HG02571 (cell line): Measurements from ENCODE around the gene AGBL3.

Source experiments
- ATAC-seq: cut with Tn5 transposase; IDR thresholded peaks from one replicate; pipeline ENCODE4 v1.9.1; 2021; ENCODE audit warnings: mild to moderate bottlenecking, moderate library complexity; ENCODE audit not compliant: unreplicated experiment

AGBL3 gene

DNA sequence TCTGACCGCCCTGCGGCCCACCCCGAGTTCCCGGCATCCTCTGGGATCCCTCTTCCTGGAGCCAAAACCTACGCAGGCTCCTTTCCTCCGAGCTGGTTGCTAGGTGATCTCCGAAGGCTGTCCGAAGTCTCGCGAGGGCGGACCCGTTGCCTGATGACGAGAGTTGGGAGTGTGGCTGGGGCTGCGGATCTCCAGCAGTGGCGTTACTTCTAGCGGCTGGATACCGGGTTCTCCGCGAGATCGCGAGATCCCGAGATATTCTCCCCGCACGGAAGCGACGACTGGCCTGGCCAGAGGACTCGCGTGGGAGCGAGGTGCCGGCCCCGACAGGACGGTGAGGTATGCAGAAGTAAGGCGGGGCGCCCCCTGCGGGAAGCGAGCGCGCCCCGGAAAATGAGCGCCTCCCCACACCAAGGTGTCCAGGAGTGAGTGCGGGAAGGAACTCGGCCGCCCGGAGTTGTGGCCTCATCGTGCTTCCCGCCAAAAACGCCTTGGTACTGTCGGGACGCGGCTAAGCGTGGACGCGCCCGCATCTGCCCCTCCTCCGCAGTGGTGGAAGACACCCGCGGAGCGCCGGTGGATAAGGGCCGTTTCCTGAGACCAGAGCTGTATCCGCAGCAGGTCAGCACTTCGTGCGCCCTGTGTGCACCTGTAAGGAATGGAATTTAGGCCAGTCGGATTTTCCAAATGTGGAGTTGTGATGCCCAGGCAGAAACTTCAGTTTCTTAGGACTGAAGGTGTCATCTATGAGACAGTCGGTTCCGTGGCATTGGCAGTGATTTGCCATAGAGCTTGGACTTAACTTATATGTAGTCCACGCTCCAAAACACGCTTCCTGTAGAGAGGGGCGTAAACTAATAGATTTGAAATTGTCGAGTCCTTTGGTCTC is at the start of gene AGBL3:
Gene AGBL3, plus strand, starts transcription at position 146 of the 889 bp plus-strand sequence. CDS start 1,426 bp downstream, outside the sequence.
- peak; percentile 90 for ATAC-seq

DNA sequence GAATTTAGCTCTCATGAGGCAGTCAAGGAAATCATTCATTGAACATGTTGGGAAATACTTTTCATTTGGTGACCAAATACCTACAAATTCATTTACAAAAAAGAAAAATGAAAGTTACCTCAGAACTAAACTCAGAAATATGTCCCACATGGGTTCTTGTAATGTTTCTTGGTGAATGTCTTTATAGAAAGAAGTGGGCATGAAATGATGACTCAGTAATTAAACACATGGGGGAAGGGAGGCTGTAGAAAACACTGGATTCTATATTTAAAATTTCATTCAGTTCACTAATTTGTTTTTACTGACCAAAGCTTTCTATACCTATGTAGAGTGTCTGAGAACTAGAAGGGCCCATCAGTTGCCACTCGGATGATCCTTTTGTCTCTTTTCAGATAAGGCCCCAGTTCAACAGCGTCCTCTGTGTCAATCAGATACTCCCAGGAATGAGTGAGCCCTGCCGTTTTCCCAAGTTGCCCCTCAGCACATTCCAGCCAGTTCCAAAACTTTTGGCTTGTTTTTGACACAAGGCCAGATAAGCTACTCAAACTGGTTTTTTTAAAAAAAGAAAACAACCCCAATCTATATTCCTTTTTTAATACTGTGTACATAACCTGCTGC is 49.3 kb upstream of the AGBL3 start:
- no peak for ATAC-seq

DNA sequence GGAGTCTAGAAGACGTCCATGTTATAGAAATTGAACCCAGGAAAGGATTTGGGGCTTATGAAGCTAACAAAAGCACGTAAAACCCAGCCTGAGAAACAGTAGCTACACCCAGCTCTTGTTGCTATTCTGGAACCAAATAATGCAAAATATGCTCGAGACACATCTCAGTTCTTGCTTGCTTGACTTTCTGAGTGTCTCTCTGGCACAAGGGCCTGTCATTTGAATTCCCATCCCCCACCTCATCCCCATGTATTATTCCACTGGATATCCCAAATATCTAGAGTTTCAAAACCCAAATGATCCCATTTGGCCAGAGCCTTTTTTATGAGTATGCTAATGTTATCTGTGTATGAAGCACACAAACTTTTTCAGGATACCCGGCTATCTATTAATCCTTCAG is 48.2 kb upstream of the AGBL3 start:
- no peak for ATAC-seq

DNA sequence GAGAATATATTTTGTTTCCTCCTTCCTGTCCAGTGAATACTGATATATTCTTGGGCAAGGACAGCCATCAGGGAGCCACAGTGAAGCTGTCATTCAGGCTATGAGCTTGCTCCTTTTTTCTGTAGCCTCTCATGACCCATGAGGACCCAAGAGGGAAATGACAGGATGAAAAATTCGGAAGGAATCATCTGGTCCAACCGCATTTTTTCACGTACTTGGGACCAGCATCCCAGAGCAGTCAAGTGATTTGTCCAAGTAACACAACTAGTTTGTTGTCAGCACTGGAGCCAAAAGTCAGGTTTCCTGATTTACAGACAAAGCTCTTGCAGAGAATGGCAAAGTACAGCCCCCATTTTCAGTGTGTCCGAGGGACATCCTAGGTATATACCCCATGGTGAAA is 47.2 kb upstream of the AGBL3 start:
- ATAC-seq: no peak

DNA sequence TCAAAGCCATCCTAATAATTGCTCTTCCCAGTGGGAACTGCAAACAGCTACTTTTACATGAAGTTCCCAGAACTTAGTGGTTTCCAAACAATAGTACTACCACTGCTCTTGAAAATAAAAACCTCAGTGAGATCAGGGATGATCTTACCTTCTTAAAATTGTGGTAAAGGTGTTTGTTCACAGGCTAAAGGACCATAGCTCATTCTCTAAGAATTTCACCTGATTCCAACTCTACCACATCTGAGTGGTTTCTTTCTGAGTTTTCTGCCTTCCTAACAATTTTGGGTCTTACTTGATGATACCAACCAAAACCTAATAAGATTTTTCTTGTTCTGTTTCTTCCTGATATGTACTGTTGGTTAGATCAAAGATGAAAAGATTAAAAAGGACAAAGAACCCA is 45.6 kb upstream of the AGBL3 start:
- no peak for ATAC-seq

DNA sequence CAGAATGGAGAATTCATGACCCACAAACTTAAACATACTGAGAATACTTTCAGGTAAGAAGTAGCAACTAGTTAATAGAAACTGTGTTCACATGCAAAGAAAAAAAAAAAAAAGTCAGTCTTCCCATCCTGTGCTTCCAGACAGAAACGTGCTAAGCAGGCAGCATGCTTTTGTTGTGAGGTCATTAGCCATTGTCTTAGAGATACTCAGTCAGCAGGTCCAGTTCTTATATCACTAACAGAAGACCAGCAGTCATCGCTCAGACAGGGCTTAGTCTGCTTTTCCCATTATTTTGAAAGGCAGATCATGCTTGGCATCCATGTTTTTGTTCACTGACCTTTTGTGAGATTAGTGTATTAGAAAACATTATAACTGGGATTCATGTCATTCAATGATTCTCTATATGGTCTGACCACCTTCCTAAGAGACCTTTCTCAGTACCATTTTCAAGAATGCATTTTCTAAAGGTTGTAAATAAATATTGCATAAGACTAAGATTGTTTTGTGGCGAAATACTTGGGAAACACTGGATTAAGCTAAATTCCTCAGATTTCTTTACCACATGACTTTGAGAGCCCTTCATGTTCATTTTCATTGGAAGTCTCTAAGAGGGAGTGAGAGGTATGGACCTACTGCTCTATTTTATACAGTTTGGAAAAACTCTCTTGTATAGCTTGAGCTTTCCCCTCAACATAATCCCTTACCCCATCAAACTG is 45.0 kb upstream of the AGBL3 start:
- ATAC-seq: no peak

DNA sequence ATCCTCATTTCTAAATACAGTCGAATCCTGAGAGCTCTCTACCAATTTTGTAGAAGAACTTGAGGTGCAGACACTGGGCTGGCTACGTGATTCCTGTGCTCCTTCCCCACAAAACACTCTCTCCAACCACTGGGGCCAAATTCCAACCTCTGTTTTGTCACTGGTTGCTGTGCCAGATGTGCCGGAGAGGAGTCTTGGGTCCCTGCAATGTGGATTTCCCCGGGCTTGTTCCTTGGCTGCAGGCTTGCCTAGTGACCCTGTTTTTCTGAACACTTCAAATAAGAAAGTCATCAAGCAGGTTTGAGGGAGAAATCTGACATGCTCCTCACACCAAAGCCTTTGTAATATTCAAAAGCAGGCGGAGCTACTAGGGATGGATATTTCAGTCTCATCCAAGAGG is 44.4 kb upstream of the AGBL3 start:
- ATAC-seq: no peak

DNA sequence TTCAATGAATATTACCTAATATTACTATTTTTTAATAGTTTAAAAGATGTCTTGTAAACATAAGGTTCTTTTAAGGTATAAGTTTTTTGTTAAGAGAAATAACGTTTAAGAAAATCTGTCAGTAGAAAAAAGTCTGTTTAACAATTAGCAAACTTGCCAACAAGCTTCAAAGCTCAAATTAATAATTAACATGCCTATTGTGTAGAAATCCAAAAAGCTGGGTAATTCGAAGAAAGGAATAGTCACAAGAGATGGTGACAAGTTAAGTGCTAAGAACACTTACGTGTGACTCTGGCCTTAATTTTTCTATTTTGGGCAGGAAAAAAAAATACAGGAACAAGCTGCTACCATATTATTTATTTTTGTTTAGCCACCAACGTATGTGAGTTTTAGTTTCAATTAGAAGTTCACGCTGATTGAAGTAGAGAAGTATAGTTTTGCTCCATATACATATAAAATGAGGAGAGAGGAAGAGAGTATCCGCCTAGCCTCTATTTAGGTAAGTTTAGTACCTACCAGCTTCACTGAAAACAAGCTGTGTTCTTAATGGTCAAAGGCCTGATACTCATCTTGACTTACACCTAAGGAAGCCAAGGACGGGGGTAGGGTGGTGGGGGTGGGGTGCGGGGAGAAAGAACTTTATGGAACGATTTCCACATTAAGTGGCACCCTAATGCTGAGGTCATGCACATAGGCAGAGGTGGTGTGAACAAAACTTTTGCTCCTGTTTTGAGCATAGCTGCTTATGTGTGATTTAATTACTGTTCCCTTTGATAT is 43.4 kb upstream of the AGBL3 start:
- ATAC-seq: no peak

DNA sequence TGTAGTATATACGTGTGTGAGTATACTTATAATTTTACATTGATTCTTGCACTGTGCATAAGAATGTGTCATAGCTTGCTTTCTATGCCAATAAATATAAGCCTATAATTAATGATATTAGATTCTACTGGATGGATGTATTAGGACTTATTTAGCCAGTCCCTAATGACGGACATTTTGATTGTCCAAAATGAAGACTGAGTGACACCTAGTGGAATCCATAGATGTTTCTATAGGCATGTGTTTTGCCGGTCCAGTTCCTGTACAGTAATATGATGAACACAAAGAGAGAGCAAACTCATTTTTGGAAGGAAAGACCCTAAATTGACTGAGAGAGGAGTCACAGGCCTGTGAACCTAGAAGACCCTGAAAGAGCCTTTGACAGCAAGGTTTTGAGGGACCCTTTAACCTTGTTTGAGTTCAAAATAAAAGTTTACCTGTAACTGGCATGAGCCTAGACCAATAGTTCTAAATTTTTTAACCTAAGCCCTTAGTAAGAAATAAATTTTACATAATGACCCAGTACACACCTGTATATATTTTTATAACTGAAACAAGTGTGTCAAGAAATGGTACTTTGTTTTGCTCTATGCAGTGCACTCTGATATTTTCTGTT is 42.4 kb upstream of the AGBL3 start:
- ATAC-seq: peak; percentile 51

DNA sequence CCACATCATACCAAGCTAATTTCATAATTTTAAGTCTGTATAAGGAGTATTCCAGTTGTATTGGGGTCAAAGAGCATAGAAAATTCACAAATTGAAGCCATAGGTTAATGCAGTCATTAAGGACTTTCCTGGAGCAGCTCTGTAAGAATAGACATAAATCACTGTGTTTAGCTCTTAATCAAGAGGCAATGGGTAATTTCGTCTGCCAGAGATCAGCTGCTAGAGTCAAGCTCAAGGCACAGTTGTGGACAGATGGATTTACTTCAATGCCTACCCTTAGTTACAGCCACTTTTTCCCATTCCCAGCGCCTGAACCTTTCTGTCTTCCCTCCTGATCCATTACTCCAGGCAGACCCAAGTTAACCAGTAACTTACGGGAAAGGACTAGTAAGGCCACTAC is 40.6 kb upstream of the AGBL3 start:
- ATAC-seq: no peak

DNA sequence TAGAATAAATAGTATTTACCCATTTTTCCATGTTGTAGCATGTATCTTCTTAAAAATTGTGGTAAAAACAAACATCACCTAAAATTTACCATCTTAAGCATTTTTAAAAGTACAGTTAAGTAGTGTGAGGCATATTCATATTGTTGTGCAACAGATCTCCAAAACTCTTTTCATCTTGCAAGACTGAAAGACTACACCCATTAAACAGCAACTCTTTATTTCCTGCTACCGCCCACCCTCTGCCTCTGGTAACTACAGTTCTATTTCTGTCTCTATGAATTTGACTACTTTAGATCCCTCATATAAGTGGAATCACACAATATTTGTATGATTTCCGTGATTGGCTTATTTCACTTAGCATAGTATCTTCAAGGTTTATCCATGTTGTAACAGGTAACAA is 40.0 kb upstream of the AGBL3 start:
- no peak for ATAC-seq

DNA sequence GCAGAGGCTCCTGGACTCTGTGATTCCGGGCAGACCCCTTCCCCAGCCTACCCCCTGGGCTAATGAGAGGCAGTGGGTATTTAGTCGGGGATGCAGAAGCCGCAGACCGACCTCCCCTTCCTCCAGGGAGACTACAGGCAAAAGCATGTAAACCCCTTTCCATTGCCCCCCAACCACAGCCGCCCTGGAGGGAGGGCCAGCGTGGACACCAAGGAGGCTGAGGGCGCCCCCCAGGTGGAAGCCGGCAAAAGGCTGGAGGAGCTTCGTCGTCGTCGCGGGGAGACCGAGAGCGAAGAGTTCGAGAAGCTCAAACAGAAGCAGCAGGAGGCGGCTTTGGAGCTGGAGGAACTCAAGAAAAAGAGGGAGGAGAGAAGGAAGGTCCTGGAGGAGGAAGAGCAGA is 39.0 kb upstream of the AGBL3 start:
- ATAC-seq: no peak

DNA sequence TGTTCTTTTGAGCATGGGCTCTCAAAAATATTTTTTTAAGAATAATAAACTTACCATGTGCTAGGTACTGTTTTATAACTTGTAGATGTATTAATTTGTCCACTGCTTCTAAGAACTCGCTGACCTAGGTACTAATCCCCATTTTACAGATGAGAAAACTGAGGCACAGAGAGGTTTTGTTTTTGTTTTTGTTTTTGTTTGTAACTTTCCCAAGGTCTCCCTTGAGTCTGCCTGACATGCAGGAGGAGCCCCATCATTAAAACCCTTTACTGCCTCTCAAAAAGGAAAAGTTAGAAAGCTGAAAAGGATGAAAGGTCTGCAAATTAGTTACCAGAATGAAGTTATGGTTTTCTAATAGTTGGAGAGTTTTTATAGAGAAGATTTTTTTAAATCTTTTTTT is 38.5 kb upstream of the AGBL3 start:
- ATAC-seq: no peak

DNA sequence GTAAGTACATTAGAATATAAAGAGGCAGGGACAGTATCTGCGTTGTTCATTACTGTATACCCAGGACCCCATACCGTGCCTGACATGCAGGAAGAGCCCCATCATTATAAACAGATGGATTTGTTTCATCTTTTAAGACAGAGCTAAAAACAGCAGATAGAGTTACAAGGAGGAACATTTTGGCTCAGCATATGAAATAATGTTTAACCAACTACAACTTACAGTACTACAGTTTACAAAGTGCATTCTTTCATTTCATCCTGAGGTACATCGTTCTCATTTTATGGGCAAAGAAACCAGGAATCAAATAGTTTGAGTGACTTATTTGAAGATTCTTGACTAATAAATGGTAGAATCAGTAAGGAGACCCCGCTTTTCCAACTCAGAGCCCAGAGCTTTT is 38.1 kb upstream of the AGBL3 start:
- no peak for ATAC-seq

DNA sequence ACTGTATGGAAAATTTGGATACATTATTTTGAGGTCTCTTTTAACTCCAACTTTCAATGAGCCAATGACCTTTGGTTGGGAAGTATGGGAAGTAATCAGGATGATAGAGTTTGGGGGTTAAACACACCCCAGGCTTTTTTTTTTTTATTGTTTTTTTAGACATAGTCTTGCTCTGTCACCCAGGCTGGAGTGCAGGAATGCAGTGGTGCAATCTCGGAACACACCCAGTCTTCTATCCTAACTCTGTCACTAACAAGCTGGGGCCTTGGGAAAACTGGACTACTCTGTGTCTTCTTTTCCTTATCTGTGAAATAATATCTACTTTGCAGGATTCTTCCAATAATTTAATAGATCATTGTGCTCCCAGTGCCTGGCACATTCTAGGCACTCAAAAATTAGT is 37.6 kb upstream of the AGBL3 start:
- ATAC-seq: no peak

DNA sequence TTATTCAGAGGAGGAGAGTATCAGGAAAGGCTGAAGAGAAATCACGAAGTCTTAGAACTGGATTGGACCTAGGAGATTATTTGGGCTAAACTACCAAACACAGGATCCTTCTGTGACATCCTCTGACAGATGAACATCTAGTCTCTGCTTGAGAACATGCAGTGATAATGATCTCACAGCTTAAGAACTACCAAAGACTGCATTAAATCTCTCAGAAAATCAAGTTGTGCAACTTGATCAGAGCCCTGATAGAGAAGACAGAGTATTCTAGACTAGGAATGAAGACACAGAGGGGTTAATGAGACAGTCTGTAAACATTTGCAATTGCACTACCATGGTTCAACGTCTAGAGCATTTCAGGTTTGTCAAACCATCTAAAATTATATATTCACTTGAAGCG is 37.1 kb upstream of the AGBL3 start:
- no peak for ATAC-seq

DNA sequence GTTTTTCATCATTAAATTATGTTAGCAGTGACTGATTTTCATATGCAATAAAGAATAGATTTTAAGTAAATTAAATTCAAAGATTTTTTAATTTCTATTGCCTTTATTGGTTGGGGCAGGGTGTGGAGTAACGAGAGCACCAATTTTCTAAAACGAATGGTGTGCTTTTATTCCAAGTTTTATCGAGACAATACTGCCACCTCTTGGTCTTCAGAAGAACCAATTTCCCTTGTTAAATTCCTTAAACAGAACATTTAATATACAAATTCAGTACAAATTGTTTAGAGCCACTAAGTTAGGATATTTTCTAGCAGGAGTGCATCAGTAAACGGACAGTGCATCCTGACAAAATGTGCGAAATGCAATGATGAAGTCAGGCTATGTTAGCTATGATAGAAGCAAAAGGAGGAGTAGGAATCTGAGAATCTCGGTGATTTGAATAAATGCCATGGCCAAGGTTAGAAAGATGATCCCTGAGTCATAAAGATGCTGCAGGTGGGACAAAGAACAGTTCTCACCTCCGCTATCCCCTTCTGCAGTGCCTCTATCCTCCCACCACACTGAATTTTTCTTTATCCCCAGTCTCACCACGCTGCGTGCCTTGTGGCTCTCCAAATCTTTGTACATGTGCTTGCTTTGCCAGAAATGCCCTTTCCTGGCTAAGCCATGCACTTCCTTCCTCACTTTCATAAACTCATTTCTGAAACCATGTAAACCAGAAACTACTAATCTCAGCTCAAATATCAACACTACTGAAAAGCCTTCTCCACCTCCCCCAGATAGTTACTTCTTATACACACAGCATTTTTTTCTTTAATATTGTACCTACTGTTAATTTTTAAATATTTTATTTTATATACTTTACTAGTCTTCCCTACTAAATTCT is 31.9 kb upstream of the AGBL3 start:
- no peak for ATAC-seq

DNA sequence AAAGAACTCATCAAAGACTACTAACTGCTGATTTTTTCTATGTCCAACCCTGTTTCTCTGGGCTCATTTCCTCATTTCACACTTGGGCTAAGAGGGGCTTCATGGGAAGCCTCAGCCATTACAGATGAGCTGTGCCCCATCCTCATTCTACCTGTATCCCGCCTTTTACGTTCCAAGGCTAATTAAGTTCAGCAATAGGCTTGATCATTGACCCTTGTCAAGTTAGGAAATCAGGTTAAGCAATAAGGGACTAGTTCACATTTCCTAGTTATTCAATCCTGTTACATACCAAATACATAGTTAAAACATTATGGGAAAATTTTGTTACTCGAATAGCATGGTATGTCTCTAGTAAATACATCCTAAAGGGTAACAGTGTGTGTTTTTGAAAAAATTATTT is 29.3 kb upstream of the AGBL3 start:
- ATAC-seq: no peak

DNA sequence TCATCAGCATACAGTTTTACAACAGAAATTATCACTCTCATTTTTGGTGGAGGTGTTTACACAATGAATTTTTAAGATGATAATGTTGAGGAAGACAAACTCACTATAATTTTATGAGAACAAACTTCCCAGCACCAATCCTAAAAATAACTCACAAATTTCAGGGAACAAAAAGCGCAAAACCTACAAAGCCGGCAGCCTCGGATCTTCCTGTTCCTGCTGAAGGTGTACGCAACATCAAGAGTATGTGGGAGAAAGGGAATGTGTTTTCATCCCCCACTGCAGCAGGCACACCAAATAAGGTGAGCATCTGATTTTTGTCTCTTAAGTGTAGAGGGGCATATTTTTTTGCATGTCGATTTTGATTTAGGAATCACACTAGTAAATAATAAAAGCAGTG is 26.5 kb upstream of the AGBL3 start:
- ATAC-seq: no peak
